AG08396 (cell line): ENCODE results near the gene ESD.
"Not testable (repeated sequence)": the region's sequence is repeated elsewhere in the genome, so short reads cannot be mapped to it uniquely, and the experiment has no call there.

Experiments used
- DNase-seq: peaks from one replicate; pipeline ENCODE4 v3.0.0; 2012; ENCODE audit warnings: low spot score, mixed read lengths

ESD gene

GRCh38 chr13:46796515-46797474 is at the start of gene ESD:
TSS of gene ESD (minus strand) at chr13:46797161. CDS start at chr13:46791413, 5,748 bp downstream.
- DNase-seq = peak; percentile 93

- no peak for DNase-seq
Measured at GRCh38 chr13:46846726-46847125, 49.8 kb upstream of the ESD start.

- no peak for DNase-seq
Measured at GRCh38 chr13:46845146-46845545, 48.2 kb upstream of the ESD start.

GRCh38 chr13:46844431-46844830 is 47.5 kb upstream of the ESD start:
- no peak for DNase-seq

GRCh38 chr13:46839399-46839798 is 42.4 kb upstream of the ESD start:
- DNase-seq = no peak

- DNase-seq = no peak
Measured at GRCh38 chr13:46834657-46835056, 37.7 kb upstream of the ESD start.

GRCh38 chr13:46831588-46832194 is 34.7 kb upstream of the ESD start:
- peak; percentile 26 for DNase-seq

GRCh38 chr13:46830405-46831005 is 33.5 kb upstream of the ESD start:
- DNase-seq = no peak

- no peak for DNase-seq
Measured at GRCh38 chr13:46822551-46822950, 25.6 kb upstream of the ESD start.

GRCh38 chr13:46817838-46818476 is 21.0 kb upstream of the ESD start:
- DNase-seq = no peak

- DNase-seq = no peak
Measured at GRCh38 chr13:46817095-46817494, 20.1 kb upstream of the ESD start.

GRCh38 chr13:46816371-46816770 is 19.4 kb upstream of the ESD start:
- no peak for DNase-seq

- no peak for DNase-seq
Measured at GRCh38 chr13:46812301-46812797, 15.4 kb upstream of the ESD start.

- DNase-seq = peak; percentile 22
Measured at GRCh38 chr13:46810440-46810839, 13.5 kb upstream of the ESD start.

- not testable (repeated sequence) for DNase-seq
Measured at GRCh38 chr13:46804921-46805320, 8.0 kb upstream of the ESD start.

GRCh38 chr13:46804391-46804815 is 7.4 kb upstream of the ESD start:
- peak; percentile 83 for DNase-seq

GRCh38 chr13:46803586-46803985 is 6.6 kb upstream of the ESD start:
- DNase-seq = no peak

- no peak for DNase-seq
Measured at GRCh38 chr13:46801858-46802257, 4.9 kb upstream of the ESD start.

GRCh38 chr13:46799139-46799538 is 2.2 kb upstream of the ESD start:
- DNase-seq = no peak

- no peak for DNase-seq
Measured at GRCh38 chr13:46797501-46798237, 708 bp upstream of the ESD start.

- DNase-seq = no peak
Measured at GRCh38 chr13:46796129-46796514, 839 bp downstream of the ESD start.

- no peak for DNase-seq
Measured at GRCh38 chr13:46795321-46795720, 1.6 kb downstream of the ESD start.
